ENCODE data around the gene BAZ1B. TPM values are rescaled to one million over a fixed set of nuclear protein-coding genes. Genes with fewer than 3 reads are reported as not detected.

Gene BAZ1B
- total and polyA plus RNA-seq, 9 of the 15 experiments (the other 6 are each of a cell fraction or from before 2014, with no cell fraction given), result 15.0 to 134 (median 79.5) TPM

DNA sequence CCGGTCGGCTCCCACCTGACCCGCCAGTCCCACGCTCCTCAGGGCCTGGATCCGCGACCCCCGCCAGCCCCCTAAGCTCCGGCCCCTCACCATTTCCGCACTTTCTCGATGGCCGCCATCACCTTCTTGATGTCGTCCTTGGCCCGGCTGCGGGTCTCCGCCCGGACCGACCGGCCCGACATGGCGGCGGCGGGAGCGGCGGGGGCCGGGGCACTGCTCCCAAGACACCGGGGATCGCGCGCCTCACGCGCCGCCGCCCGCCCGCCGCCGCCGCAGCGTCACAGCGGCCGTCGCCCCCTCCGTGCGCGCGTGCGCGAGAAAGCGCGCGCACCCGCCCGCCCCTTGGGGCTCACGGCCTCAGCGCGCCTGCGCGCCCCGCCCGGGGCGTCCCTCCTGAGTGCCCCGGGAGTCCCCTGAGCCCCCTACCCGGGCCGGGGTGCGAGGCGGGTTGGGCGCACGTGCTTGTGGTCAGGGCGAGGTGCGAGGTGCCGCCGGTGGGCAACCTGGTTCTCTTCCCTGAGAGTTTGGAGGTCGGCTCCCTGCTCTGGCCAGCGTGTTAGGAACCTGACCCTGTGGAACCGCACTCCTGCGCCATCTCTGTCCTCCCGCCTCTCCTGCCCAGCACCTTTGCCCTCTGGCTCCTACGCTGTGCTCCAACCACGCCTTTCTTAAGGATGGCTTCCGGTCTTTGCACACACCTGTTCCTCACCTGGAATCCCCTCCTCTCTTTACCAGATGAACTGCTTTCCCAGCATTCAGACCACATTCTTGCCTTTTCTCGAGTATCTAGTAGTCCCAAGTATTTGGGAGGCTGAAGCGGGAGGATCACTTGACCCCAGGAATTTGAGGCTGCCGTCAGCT, 35.5 kb upstream of the BAZ1B start, which contains the start of gene BCL7B (continued):
- TF ChIP-seq ZNF274 (IDR thresholded peaks at IDR 0.05; ENCODE audit: borderline replicate concordance, low read depth, low read length), result no peak
- TF ChIP-seq EWSR1 (IDR thresholded peaks at IDR 0.05; ENCODE audit: borderline replicate concordance, low read depth, partially characterized antibody), result no peak
- TF ChIP-seq, protein P1, sequence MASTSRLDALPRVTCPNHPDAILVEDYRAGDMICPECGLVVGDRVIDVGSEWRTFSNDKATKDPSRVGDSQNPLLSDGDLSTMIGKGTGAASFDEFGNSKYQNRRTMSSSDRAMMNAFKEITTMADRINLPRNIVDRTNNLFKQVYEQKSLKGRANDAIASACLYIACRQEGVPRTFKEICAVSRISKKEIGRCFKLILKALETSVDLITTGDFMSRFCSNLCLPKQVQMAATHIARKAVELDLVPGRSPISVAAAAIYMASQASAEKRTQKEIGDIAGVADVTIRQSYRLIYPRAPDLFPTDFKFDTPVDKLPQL (IDR thresholded peaks at IDR 0.05; ENCODE audit: extremely low read depth, insufficient read length), result no peak
- TF ChIP-seq ZKSCAN8 (CRISPR knock-in tag; IDR thresholded peaks at IDR 0.05), result no peak
- no peak for TF ChIP-seq MCM3 (IDR thresholded peaks at IDR 0.05)
- no peak for TF ChIP-seq TAF15 (IDR thresholded peaks at IDR 0.05; ENCODE audit: low read depth, low read length)
- TF ChIP-seq HNRNPH1 (optimal IDR thresholded peaks at IDR 0.05; ENCODE audit: low read depth, low read length), result no peak
- no peak for TF ChIP-seq ZKSCAN3 (CRISPR knock-in tag; IDR thresholded peaks at IDR 0.05)
- TF ChIP-seq, protein P2, sequence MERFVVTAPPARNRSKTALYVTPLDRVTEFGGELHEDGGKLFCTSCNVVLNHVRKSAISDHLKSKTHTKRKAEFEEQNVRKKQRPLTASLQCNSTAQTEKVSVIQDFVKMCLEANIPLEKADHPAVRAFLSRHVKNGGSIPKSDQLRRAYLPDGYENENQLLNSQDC (CRISPR knock-in tag; IDR thresholded peaks at IDR 0.05), result no peak
- TF ChIP-seq, protein P3, sequence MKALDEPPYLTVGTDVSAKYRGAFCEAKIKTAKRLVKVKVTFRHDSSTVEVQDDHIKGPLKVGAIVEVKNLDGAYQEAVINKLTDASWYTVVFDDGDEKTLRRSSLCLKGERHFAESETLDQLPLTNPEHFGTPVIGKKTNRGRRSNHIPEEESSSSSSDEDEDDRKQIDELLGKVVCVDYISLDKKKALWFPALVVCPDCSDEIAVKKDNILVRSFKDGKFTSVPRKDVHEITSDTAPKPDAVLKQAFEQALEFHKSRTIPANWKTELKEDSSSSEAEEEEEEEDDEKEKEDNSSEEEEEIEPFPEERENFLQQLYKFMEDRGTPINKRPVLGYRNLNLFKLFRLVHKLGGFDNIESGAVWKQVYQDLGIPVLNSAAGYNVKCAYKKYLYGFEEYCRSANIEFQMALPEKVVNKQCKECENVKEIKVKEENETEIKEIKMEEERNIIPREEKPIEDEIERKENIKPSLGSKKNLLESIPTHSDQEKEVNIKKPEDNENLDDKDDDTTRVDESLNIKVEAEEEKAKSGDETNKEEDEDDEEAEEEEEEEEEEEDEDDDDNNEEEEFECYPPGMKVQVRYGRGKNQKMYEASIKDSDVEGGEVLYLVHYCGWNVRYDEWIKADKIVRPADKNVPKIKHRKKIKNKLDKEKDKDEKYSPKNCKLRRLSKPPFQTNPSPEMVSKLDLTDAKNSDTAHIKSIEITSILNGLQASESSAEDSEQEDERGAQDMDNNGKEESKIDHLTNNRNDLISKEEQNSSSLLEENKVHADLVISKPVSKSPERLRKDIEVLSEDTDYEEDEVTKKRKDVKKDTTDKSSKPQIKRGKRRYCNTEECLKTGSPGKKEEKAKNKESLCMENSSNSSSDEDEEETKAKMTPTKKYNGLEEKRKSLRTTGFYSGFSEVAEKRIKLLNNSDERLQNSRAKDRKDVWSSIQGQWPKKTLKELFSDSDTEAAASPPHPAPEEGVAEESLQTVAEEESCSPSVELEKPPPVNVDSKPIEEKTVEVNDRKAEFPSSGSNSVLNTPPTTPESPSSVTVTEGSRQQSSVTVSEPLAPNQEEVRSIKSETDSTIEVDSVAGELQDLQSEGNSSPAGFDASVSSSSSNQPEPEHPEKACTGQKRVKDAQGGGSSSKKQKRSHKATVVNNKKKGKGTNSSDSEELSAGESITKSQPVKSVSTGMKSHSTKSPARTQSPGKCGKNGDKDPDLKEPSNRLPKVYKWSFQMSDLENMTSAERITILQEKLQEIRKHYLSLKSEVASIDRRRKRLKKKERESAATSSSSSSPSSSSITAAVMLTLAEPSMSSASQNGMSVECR (CRISPR knock-in tag; IDR thresholded peaks at IDR 0.05), result peak; percentile 56
- TF ChIP-seq ILF3 (IDR thresholded peaks at IDR 0.05; ENCODE audit: borderline replicate concordance), result no peak
- peak; percentile 17; the same call in 1 of the 2 replicates for TF ChIP-seq RAD51 (IDR thresholded peaks at IDR 0.05; ENCODE audit: borderline replicate concordance, low read depth)
- no peak for TF ChIP-seq CBFA2T2 (conservative IDR thresholded peaks at IDR 0.05)
- TF ChIP-seq MCM7 (IDR thresholded peaks at IDR 0.05), result no peak
- TF ChIP-seq CAMTA2 (CRISPR knock-in tag; conservative IDR thresholded peaks at IDR 0.05), result no peak; the same call in 1 of the 2 replicates
- TF ChIP-seq RBBP5 (IDR thresholded peaks at IDR 0.05; ENCODE audit: borderline replicate concordance, insufficient read depth, low read length, poor library complexity, severe bottlenecking), result peak; percentile 90
- peak; percentile 90 for TF ChIP-seq EP400 (IDR thresholded peaks at IDR 0.05)
- no peak for TF ChIP-seq SIX5 (IDR thresholded peaks at IDR 0.05; ENCODE audit: borderline replicate concordance in 1 of 2, insufficient read depth in 1 of 2, low read depth in 1 of 2, low read length in 2 of 2)
- no peak for TF ChIP-seq PCBP1 (IDR thresholded peaks at IDR 0.05; ENCODE audit: low read depth, low read length, poor library complexity, severe bottlenecking)
- peak; percentile 50 for TF ChIP-seq TAF7 (tag; IDR thresholded peaks at IDR 0.05)
- peak; percentile 73 for TF ChIP-seq POLR2B (IDR thresholded peaks at IDR 0.05; ENCODE audit: low read depth, partially characterized antibody)
- TF ChIP-seq SAP30 (IDR thresholded peaks at IDR 0.05; ENCODE audit: borderline replicate concordance, insufficient read depth, low read depth, low read length, poor library complexity, severe bottlenecking), result no peak
